ENCODE measurements around the gene IL9R.
"Not testable (repeated sequence)": the region's sequence is repeated elsewhere in the genome, so short reads cannot be mapped to it uniquely, and the experiment has no call there.

The IL9R gene

GRCh38 chrX:155998116-155998515, 620 bp downstream of the IL9R start:
- peak overlapping the region; percentile 53 for H3K4me3 ChIP-seq (ENCODE audit: low read depth, low read length)
- TF ChIP-seq CTCF (IDR thresholded peaks at IDR 0.05; ENCODE audit: borderline replicate concordance, insufficient read depth, low read depth, low read length): no peak

- H3K4me3 ChIP-seq (ENCODE audit: low read depth, low read length): peak overlapping the region; percentile 43
- no peak for TF ChIP-seq CTCF (IDR thresholded peaks at IDR 0.05; ENCODE audit: borderline replicate concordance, insufficient read depth, low read depth, low read length)
Measured at GRCh38 chrX:155998761-155999510, 1.4 kb downstream of the IL9R start.

GRCh38 chrX:155999751-156000150, 2.3 kb downstream of the IL9R start:
- H3K4me3 ChIP-seq (ENCODE audit: low read depth, low read length): not testable (repeated sequence)

- TF ChIP-seq CTCF (IDR thresholded peaks at IDR 0.05; ENCODE audit: borderline replicate concordance, insufficient read depth, low read depth, low read length): no peak
Measured at GRCh38 chrX:156000361-156000926, 2.9 kb downstream of the IL9R start.

GRCh38 chrX:156001001-156001666, 3.6 kb downstream of the IL9R start:
- TF ChIP-seq CTCF (IDR thresholded peaks at IDR 0.05; ENCODE audit: borderline replicate concordance, insufficient read depth, low read depth, low read length): no peak
- no peak overlapping the region for H3K4me3 ChIP-seq (ENCODE audit: low read depth, low read length)

More at GRCh38 chrX:156000361-156000926, 2.9 kb downstream of the IL9R start:
- H3K4me3 ChIP-seq (ENCODE audit: low read depth, low read length): no peak overlapping the region

- TF ChIP-seq CTCF (IDR thresholded peaks at IDR 0.05; ENCODE audit: borderline replicate concordance, insufficient read depth, low read depth, low read length): no peak
- H3K4me3 ChIP-seq (ENCODE audit: low read depth, low read length): no peak overlapping the region
Measured at GRCh38 chrX:156001667-156002021, 4.1 kb downstream of the IL9R start.

GRCh38 chrX:156002507-156002906, 5.0 kb downstream of the IL9R start:
- no peak for TF ChIP-seq CTCF (IDR thresholded peaks at IDR 0.05; ENCODE audit: borderline replicate concordance, insufficient read depth, low read depth, low read length)
- H3K4me3 ChIP-seq (ENCODE audit: low read depth, low read length): no peak overlapping the region

Data from GM12875 (cell line).